Rectal smooth muscle tissue (tissue), 1 donor: Measurements from ENCODE around the gene HLF.
A peak's percentile ranks its signal among the peaks of the same experiment; 100 is the strongest.

Experiments
- H3K27ac ChIP-seq: one replicate; pipeline ENCODE4 v1.7.0; 2013; ENCODE audit warnings: low read depth, low read length, inconsistent platforms
- H3K27me3 ChIP-seq: one replicate; pipeline ENCODE4 v1.7.0; 2013; ENCODE audit warnings: low read length; ENCODE audit not compliant: control insufficient read depth, insufficient read depth
- H3K36me3 ChIP-seq: one replicate; pipeline ENCODE4 v1.7.0; 2013; ENCODE audit warnings: low read length; ENCODE audit not compliant: control insufficient read depth, insufficient read depth
- H3K4me1 ChIP-seq: one replicate; pipeline ENCODE4 v1.7.0; 2013; ENCODE audit warnings: low read length; ENCODE audit not compliant: control insufficient read depth, insufficient read depth
- H3K4me3 ChIP-seq: one replicate; pipeline ENCODE4 v1.7.0; 2013; ENCODE audit warnings: low read length
- H3K9ac ChIP-seq: one replicate; pipeline ENCODE4 v1.7.0; 2013; ENCODE audit warnings: low read length

Gene HLF

DNA sequence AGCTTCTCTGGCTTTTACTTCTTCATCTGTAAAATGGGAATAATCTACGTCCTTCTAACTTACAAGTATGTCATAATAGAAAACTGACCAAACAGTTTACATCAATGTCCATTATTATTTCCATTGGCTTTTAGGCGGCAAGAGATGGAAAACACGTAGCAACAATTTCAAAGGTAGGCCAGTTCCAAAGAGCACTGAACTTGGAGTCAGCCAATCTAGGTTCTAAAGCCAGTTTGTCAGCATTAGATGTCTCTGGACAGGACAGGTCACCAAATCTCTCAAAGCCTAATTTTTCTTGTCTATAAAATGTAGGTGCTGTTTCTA is 17.6 kb downstream of the HLF start:
- Histone ChIP-seq H3K4me3 (no peak overlapping the region), H3K9ac (no peak overlapping the region), H3K27me3 (no peaks in the 10 kb centered on the region), H3K27ac (peak overlapping the region; percentile 33), H3K4me1 (peaks cover 64% of the 10 kb centered on the region), H3K36me3 (peaks cover 2% of the 10 kb centered on the region)

- Histone ChIP-seq H3K4me1 (peaks cover 64% of the 10 kb centered on the region), H3K27me3 (no peaks in the 10 kb centered on the region), H3K9ac (no peak overlapping the region), H3K36me3 (peaks cover 2% of the 10 kb centered on the region), H3K4me3 (peak overlapping the region; percentile 31), H3K27ac (peak overlapping the region; percentile 33)
These were observed 18.0 kb downstream of the HLF start for GRCh38 chr17:55282741-55283140.

DNA sequence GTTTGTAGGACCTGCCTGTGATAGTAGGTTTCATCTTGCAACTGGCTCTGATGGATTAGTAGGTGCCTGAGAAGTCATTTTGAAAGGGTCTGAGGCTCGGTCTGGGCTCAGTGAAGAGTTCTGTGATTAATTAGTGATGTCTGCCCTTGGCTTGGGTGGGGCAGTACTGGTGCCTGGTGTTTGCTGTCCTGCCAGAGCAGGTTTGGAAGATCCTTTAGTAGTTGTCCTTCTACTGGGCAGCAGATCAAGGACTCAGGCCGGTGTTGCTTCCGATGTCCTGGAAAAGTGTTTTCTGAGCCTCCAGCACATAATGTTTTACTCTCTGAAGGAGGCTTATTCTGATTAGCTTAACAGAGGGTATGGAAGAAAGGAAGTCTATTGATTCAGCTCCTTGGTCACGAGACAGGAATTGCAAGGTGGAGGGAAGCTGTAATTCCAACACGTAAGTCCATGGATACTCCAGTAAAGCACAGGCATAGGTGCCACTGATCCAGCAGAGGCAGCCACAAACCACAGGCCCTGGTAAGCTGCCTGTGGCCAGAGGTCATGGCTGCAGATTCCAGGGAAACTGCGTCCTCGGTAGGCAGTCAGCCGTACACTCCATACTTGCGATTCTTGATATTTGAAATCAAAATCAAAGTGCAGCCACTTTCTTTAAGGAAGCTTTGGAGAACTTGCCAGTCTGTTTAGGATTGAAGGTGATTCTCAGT is 18.7 kb downstream of the HLF start:
- Histone ChIP-seq H3K9ac (no peak overlapping the region), H3K4me1 (peaks cover 60% of the 10 kb centered on the region), H3K27ac (peak overlapping the region; percentile 88), H3K36me3 (peaks cover 2% of the 10 kb centered on the region), H3K4me3 (peak overlapping the region; percentile 31), H3K27me3 (no peaks in the 10 kb centered on the region)

GRCh38 chr17:55284001-55284884 is 19.5 kb downstream of the HLF start:
- Histone ChIP-seq H3K36me3 (peaks cover 2% of the 10 kb centered on the region), H3K9ac (no peak overlapping the region), H3K4me3 (no peak overlapping the region), H3K4me1 (peaks cover 59% of the 10 kb centered on the region), H3K27me3 (no peaks in the 10 kb centered on the region), H3K27ac (peak overlapping the region; percentile 88)

- H3K36me3 ChIP-seq, result peaks cover 2% of the 10 kb centered on the region
- H3K9ac ChIP-seq, result no peak overlapping the region
- peaks cover 60% of the 10 kb centered on the region for H3K4me1 ChIP-seq
- H3K4me3 ChIP-seq, result peak overlapping the region; percentile 12
- H3K27ac ChIP-seq, result peak overlapping the region; percentile 88
- H3K27me3 ChIP-seq, result no peaks in the 10 kb centered on the region
These were observed 20.2 kb downstream of the HLF start for GRCh38 chr17:55284944-55285339.

GRCh38 chr17:55285340-55286301 is 20.9 kb downstream of the HLF start:
- Histone ChIP-seq H3K36me3 (no peaks in the 10 kb centered on the region), H3K4me3 (peak overlapping the region; percentile 12), H3K27ac (peak overlapping the region; percentile 90), H3K27me3 (no peaks in the 10 kb centered on the region), H3K9ac (no peak overlapping the region), H3K4me1 (peaks cover 59% of the 10 kb centered on the region)

DNA sequence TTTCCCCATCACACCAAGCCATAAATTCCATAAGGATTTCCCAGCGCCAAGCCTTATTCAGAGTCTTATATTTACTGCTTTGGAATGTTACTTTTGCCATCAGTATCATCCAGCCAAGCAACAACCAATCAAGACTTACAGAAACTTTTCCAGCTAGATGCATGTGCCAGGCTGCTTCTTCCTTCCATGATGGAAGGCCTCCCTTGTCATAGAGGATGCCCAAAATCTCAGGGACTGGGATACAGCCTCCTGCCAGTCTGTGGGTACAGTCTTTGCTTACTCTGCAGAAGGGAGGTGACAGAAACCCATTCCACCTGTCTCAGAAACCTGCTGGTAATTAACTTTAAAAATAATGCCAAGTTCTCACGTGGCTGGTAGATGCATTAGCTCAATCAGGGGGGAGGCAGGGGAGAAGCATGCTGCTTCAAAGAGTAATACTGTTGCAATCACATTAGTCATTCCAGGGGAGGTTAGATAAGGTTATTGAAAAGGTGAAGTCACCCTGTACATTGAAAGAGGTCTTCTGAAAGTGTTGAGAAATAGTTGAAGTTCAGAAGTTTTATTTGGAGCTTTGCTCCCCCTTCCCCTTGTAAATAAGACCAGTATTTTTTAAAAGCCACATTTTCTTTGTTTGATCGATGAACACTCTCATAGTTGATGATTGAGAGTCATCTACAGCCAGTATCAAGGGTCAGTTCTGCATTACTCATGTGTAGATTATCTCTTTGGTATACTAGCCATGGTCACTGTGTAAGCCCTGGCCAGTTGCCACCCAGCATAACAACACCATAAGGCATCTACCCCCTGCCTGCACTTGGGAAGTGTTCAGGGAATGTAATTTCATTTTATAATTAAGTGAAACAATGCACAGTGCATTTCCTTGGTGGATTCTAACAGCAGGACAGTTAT is 22.2 kb downstream of the HLF start:
- no peaks in the 10 kb centered on the region for H3K36me3 ChIP-seq
- no peaks in the 10 kb centered on the region for H3K27me3 ChIP-seq
- H3K9ac ChIP-seq, result no peak overlapping the region
- H3K4me3 ChIP-seq, result peak overlapping the region; percentile 47
- peak overlapping the region; percentile 90 for H3K27ac ChIP-seq
- peaks cover 58% of the 10 kb centered on the region for H3K4me1 ChIP-seq

DNA sequence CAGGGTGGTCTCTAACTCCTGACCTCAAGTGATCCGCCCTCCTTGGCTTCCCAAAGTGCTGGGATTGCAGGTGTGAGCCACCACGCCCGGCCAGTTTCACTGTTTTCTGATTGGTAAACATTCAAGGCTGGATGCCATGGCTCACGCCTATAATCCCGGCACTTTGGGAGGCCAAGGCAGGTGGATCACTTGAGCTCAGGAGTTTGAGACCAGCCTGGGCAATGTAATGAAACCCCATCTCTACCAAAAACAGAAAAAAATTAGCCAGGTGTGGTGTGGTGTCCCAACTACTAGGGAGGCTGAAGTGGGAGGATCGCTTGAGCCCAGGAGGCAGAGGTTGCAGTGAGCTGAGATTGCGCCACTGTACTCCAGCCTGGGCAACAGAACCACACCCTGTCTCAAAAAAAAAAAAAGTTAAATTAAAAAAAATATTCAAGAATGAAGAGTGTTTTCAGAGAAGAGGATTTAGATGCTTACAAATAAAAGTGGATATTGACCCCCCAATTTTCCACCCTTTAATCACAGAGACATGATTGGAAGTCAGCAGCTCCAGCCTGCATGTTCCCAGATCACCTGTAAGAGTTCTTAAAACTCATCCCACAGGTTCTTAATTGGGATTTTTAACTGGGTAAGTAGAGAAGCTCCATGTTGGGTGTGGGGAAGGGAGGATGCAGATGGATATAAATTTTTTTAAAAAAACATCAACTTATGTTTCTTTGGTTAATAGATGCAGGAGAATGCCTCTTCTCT is 23.8 kb downstream of the HLF start:
- Histone ChIP-seq H3K4me1 (peaks cover 47% of the 10 kb centered on the region), H3K27me3 (no peaks in the 10 kb centered on the region), H3K4me3 (no peak overlapping the region), H3K27ac (peak overlapping the region; percentile 90), H3K9ac (no peak overlapping the region), H3K36me3 (no peaks in the 10 kb centered on the region)

GRCh38 chr17:55289106-55289446 is 24.3 kb downstream of the HLF start:
- Histone ChIP-seq H3K27ac (peak overlapping the region; percentile 27), H3K4me1 (peaks cover 41% of the 10 kb centered on the region), H3K27me3 (no peaks in the 10 kb centered on the region), H3K36me3 (no peaks in the 10 kb centered on the region), H3K4me3 (no peak overlapping the region), H3K9ac (no peak overlapping the region)

DNA sequence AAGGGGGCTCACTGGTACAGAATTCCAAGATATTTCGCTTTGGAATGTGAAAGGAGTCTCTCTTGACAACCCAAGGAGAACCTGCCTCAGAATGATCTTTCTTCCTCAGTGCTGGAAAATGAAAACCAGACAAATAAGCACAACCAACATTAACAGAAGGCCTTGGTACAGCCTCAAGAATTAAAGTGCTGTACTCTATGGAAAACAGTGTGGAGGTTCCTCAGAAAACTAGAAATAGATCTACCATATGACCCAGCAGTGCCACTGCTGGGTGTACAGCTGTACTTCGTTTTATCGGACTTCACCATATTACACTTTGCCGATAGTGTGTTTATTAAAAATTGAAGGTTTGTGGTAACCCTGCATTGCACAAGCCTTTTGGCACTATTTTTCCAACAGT is 25.2 kb downstream of the HLF start:
- H3K4me1 ChIP-seq, result peaks cover 32% of the 10 kb centered on the region
- H3K36me3 ChIP-seq, result no peaks in the 10 kb centered on the region
- no peaks in the 10 kb centered on the region for H3K27me3 ChIP-seq
- H3K9ac ChIP-seq, result no peak overlapping the region
- no peak overlapping the region for H3K27ac ChIP-seq
- H3K4me3 ChIP-seq, result no peak overlapping the region

DNA sequence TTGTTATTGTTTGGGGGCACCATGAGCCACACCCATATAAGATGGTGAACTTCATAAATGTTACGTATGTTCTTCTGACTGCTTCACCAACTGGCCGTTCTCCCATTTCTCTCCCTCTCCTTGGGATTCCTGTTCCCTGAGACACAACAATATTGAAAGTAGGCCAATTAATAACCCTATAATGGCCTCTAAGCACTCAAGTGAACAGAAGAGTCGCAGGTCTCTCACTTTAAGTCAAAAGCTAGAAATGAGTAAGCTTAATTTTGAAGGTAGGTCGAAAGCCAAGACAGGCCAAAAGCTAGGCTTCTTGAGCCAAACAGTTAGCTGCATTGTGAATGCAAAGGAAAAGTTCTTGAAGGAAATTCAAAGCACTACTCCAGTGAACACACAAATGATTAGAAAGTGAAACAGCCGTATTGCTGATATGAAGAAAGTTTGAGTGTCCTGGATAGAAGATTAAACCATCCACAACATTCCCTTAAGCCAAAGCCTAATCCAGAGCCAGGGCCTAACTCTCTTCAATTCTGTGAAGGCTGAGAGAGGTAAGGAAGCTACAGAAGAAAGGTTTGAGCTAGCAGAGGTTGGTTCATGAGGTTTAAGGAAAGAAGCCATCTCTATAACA is 25.8 kb downstream of the HLF start:
- Histone ChIP-seq H3K9ac (no peak overlapping the region), H3K27me3 (no peaks in the 10 kb centered on the region), H3K4me1 (peaks cover 28% of the 10 kb centered on the region), H3K4me3 (no peak overlapping the region), H3K27ac (no peak overlapping the region), H3K36me3 (no peaks in the 10 kb centered on the region)
